Ascending aorta (tissue), 2 donors: ENCODE results near the gene ZBTB32. TPM values are rescaled to one million over a fixed set of nuclear protein-coding genes. Genes with fewer than 3 reads are reported as not detected.

Experiments used
- DNase-seq, 2 donors: peaks; one replicate each; pipeline ENCODE4 v3.0.0-alpha.2; 2019; ENCODE audit warnings: low spot score in 2 of 2
- H3K27ac ChIP-seq, 2 donors: fragments of 200-600 bp; sonication (generic); one replicate each; pipeline ENCODE4 v1.5.1; 2016 to 2017; ENCODE audit warnings: mild to moderate bottlenecking in 1 of 2
- H3K27me3 ChIP-seq: fragments of 200-600 bp; sonication (generic); one replicate; pipeline ENCODE4 v1.5.1; 2017
- H3K36me3 ChIP-seq, 2 donors: fragments of 200-600 bp; sonication (generic); one replicate each; pipeline ENCODE4 v1.5.1; 2016
- H3K4me1 ChIP-seq, 2 donors: fragments of 200-600 bp; sonication (generic); one replicate each; pipeline ENCODE4 v1.5.1; 2016 to 2017; ENCODE audit warnings: mild to moderate bottlenecking in 1 of 2
- H3K4me3 ChIP-seq, 2 donors: fragments of 200-600 bp; sonication (generic); one replicate each; pipeline ENCODE4 v1.5.1; 2016 to 2017; ENCODE audit warnings: mild to moderate bottlenecking in 1 of 2
- H3K9me3 ChIP-seq, 2 donors: fragments of 200-600 bp; sonication (generic); one replicate each; pipeline ENCODE4 v1.5.1; 2016
- CTCF ChIP-seq, 3 experiments: fragments of 200-600 bp in 2 of 3; fragments of 450-650 bp in 1 of 3; sonication (generic) in 2 of 3; IDR thresholded peaks; one replicate each; pipeline ENCODE4 v1.5.1; 2016 to 2019; ENCODE audit warnings: antibody characterized with exemption in 3 of 3, mild to moderate bottlenecking in 1 of 3, moderate library complexity in 1 of 3
- intact Hi-C: fragments of 100-400 bp; cut with DNase I; formaldehyde crosslinking; loops from one replicate; pipeline ENCODE4 v1.15.1; 2023
- total RNA-seq: library from RNA; depleted of rRNA; stranded (reverse); fragments of >200 nt; gene quantifications from one replicate; pipeline ENCODE4 v1.1.0, GENCODE V29; 2016

The ZBTB32 gene
- total RNA-seq, 1 donor from 2014 or later: not detected

- Histone ChIP-seq H3K27ac (no peak overlapping the region), H3K27me3 (no peaks in the 10 kb centered on the region), H3K36me3 (no peaks in the 10 kb centered on the region), H3K4me3 (no peak overlapping the region), H3K9me3 (no peaks in the 10 kb centered on the region), H3K4me1 (peaks cover 4 to 6% of the 10 kb centered on the region in 2 donors)
- DNase-seq: no peak
- TF ChIP-seq CTCF (IDR thresholded peaks at IDR 0.05): no peak
- intact Hi-C loops: no loop called here
Measured at GRCh38 chr19:35710784-35711723, 6.7 kb downstream of the ZBTB32 start.

DNA sequence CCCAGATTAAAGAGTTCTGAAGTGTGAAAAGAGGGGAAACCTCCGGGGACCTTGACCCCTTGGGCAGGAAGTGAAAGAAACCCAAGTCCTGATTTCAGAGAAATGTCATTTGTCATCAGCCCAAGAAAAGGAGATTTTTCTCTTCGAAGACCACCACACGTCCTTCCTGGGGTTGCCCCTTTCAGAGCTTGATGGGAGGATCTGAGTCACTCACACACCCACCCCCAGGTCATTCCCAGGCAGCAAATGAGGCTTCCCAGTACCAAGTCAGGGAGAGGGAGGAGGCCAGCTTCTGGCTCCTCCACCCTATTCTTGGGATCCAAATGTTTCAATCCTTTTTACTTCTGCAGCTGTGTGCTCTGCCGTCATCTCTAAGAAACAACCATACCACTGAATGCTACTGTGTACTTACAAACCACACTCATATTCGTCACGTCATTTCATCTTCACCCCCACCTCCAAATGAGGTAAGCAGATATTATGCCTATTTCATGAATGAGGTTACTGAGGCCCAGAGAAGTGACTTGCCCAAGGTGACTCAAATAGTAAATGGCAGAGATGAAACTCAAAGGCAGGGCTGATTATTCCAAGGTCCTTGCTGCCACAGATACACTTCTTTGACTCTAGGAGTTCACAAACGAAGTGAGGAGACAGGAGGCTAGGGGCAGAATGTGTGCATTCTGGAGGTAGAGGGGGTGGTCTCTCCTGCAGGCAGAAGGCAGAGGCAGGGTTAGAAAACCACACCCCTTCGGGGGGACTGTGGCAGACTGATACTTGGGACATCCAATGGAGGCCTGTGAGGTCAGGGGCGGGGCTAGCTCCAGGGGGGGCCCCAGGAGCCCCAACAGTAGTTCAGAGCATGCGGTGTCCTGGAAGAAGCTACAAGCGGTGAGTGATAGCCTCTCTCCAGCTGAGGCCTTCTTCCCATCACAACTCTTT, 8.5 kb downstream of the ZBTB32 start:
- intact Hi-C loops: no loop called here
- Histone ChIP-seq H3K27ac (no peak overlapping the region), H3K4me1 (peaks cover 4 to 12% of the 10 kb centered on the region in 2 donors), H3K4me3 (no peak overlapping the region), H3K27me3 (no peaks in the 10 kb centered on the region), H3K36me3 (no peaks in the 10 kb centered on the region), H3K9me3 (no peaks in the 10 kb centered on the region)
- no peak for DNase-seq
- no peak for TF ChIP-seq CTCF (IDR thresholded peaks at IDR 0.05)

DNA sequence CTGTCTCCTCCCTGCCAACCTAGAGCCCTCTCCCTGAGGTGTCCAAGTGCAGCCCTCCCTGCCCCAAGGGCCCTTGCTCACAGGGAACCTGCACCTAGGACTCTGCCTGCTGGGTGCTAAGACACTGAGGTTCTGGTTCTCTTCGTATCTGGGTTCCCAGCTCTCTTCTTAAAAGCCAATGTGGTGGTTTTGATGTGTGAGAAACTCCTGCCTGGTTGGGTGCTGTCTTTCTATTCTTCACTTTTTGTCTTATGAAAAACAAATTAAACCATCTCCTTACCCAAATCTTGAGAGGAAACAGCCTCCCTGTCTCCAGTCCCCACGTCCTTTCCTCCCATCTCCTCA, 9.1 kb downstream of the ZBTB32 start:
- Histone ChIP-seq H3K9me3 (no peaks in the 10 kb centered on the region), H3K27ac (no peak overlapping the region), H3K4me1 (peaks cover 4 to 12% of the 10 kb centered on the region in 2 donors), H3K36me3 (no peaks in the 10 kb centered on the region), H3K4me3 (no peak overlapping the region), H3K27me3 (no peaks in the 10 kb centered on the region)
- no peak for DNase-seq
- TF ChIP-seq CTCF (IDR thresholded peaks at IDR 0.05): no peak
- intact Hi-C loops: no loop called here

DNA sequence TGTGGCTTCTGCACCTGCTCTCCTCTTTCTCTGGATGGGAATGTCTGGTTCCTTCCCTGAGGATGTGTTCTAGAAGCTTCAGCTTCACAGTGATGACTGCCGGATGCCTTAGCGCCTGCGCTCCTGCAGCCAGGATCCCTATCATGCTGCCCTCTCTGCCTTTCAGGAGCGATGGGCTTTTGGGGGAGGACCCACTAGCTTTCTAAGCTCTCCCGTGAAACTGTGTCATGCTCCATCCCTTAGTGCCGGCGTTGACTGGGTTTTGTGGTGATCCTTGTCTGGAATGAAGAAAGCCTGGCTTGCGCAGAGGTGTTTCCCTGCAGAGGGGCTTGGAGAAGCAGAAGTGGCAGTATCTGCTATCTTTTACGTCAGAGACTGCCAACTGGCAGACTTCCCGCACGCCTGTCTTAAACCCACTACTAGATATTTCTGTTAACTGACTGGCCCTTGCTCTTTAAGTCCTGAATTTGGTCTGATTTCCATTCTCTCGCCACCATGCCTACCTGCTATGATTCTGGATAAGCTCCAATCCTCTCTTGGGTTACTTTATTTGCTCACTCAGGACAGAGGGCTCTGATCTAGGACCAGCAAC, 9.6 kb downstream of the ZBTB32 start:
- Histone ChIP-seq H3K27me3 (no peaks in the 10 kb centered on the region), H3K9me3 (no peaks in the 10 kb centered on the region), H3K4me3 (no peak overlapping the region), H3K4me1 (peaks cover 6 to 15% of the 10 kb centered on the region in 2 donors), H3K36me3 (no peaks in the 10 kb centered on the region), H3K27ac (no peak overlapping the region)
- intact Hi-C loops: no loop called here
- no peak for DNase-seq
- no peak for TF ChIP-seq CTCF (IDR thresholded peaks at IDR 0.05)

DNA sequence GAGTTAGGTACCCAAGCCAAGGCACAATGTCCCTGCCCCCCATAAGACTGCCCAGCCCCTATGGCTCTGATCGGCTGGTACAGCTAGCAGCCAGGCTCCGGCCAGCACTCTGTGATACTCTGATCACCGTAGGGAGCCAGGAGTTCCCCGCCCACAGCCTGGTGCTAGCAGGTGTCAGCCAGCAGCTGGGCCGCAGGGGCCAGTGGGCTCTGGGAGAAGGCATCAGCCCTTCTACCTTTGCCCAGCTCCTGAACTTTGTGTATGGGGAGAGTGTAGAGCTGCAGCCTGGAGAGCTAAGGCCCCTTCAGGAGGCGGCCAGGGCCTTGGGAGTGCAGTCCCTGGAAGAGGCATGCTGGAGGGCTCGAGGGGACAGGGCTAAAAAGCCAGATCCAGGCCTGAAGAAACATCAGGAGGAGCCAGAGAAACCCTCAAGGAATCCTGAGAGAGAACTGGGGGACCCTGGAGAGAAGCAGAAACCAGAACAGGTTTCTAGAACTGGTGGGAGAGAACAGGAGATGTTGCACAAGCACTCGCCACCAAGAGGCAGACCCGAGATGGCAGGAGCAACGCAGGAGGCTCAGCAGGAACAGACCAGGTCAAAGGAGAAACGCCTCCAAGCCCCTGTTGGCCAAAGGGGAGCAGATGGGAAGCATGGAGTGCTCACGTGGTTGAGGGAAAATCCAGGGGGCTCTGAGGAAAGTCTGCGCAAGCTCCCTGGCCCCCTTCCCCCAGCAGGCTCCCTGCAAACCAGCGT, 10.4 kb downstream of the ZBTB32 start:
- Histone ChIP-seq H3K4me3 (no peak overlapping the region), H3K27me3 (no peaks in the 10 kb centered on the region), H3K4me1 (peaks cover 7 to 19% of the 10 kb centered on the region in 2 donors), H3K9me3 (no peaks in the 10 kb centered on the region), H3K27ac (no peak overlapping the region), H3K36me3 (peaks cover 1 to 3% of the 10 kb centered on the region in 2 donors)
- intact Hi-C loops: no loop called here
- no peak for DNase-seq
- no peak for TF ChIP-seq CTCF (IDR thresholded peaks at IDR 0.05)
